ENCODE data around the gene ZNF598. TPM values are rescaled to one million over a fixed set of nuclear protein-coding genes. Genes with fewer than 3 reads are reported as not detected.

The ZNF598 gene
- total RNA-seq, 1 experiment from 2014 or later: 44.4 TPM

- ATAC-seq (no peak), DNase-seq (no peak)
- Histone ChIP-seq H3K9ac (ENCODE audit: low read length) (no peak overlapping the region), H2AFZ (ENCODE audit: low read length) (no peak overlapping the region), H3F3A (ENCODE audit: low read length, unreplicated experiment) (no peaks in the 10 kb centered on the region), H3K79me2 (ENCODE audit: low read length) (peaks cover 53% of the 10 kb centered on the region), H3K4me1 (ENCODE audit: insufficient read depth, low read length) (peaks cover 14% of the 10 kb centered on the region), H3K4me3 (ENCODE audit: low read length) (no peak overlapping the region), H3K27ac (ENCODE audit: low read length) (no peak overlapping the region), H3K4me2 (ENCODE audit: low read length) (no peak overlapping the region), H3K9me3 (ENCODE audit: low read length) (no peaks in the 10 kb centered on the region), H3K27me3 (ENCODE audit: low read length) (no peaks in the 10 kb centered on the region), H4K20me1 (ENCODE audit: low read length) (peaks cover 33% of the 10 kb centered on the region), H3K36me3 (ENCODE audit: low read depth, low read length) (peaks cover 6% of the 10 kb centered on the region; the same call in 1 of the 2 replicates), H3K9me2 (replicated peaks; ENCODE audit: low read length) (no peaks in the 10 kb centered on the region)
- TF ChIP-seq EZH2 (IDR thresholded peaks at IDR 0.05; ENCODE audit: low read length, unreplicated experiment) (no peak), CTCF (conservative IDR thresholded peaks at IDR 0.05; ENCODE audit: low read depth, low read length) (no peak), EZH2phosphoT487 (IDR thresholded peaks at IDR 0.05; ENCODE audit: borderline replicate concordance, low read length) (no peak)
- intact Hi-C loops (cut with micrococcal nuclease): no loop called here
- no TSS peak for BruUV-seq (replicated peaks)
- CTCF ChIA-PET: interaction anchor here (1.0 kb wide), 1 partner anchor 18 kb away, joined by 3 read pairs; no protein-coding TSS in a partner anchor
- POLR2A ChIA-PET (ENCODE audit: unreplicated experiment): no interaction called here
These were observed 6.3 kb downstream of the ZNF598 start for GRCh38 chr16:2003231-2003826.

- Histone ChIP-seq H3F3A (ENCODE audit: low read length, unreplicated experiment) (no peaks in the 10 kb centered on the region), H3K9me3 (ENCODE audit: low read length) (no peaks in the 10 kb centered on the region), H3K4me2 (ENCODE audit: low read length) (no peak overlapping the region), H3K9ac (ENCODE audit: low read length) (no peak overlapping the region), H3K27ac (ENCODE audit: low read length) (no peak overlapping the region), H2AFZ (ENCODE audit: low read length) (no peak overlapping the region), H4K20me1 (ENCODE audit: low read length) (peaks cover 30% of the 10 kb centered on the region), H3K4me3 (ENCODE audit: low read length) (no peak overlapping the region), H3K36me3 (ENCODE audit: low read depth, low read length) (peaks cover 6% of the 10 kb centered on the region; the same call in 1 of the 2 replicates), H3K79me2 (ENCODE audit: low read length) (peaks cover 46% of the 10 kb centered on the region), H3K9me2 (replicated peaks; ENCODE audit: low read length) (no peaks in the 10 kb centered on the region), H3K4me1 (ENCODE audit: insufficient read depth, low read length) (peaks cover 9% of the 10 kb centered on the region), H3K27me3 (ENCODE audit: low read length) (no peaks in the 10 kb centered on the region)
- ATAC-seq (no peak), DNase-seq (no peak)
- no peak for TF ChIP-seq EZH2phosphoT487 (IDR thresholded peaks at IDR 0.05; ENCODE audit: borderline replicate concordance, low read length)
- no peak for TF ChIP-seq CTCF (conservative IDR thresholded peaks at IDR 0.05; ENCODE audit: low read depth, low read length)
- intact Hi-C loops (cut with micrococcal nuclease): no loop called here
- ChIA-PET CTCF (no interaction called here), POLR2A (ENCODE audit: unreplicated experiment) (no interaction called here)
- no TSS peak for BruUV-seq (replicated peaks)
These were observed 7.0 kb downstream of the ZNF598 start for GRCh38 chr16:2002406-2003230.

Measured in PC-3 (cell line).